Endothelial cell of umbilical vein (primary cell): ENCODE measurements around the gene TET2. TPM values are rescaled to one million over a fixed set of nuclear protein-coding genes. Genes with fewer than 3 reads are reported as not detected.

Source experiments
- BruUV-seq: library from RNA; stranded (reverse); fragments of 400-500 nt; replicated peaks from 2 replicates; lab custom pipeline; 2021; lab: Mats Ljungman, UMichigan
- CTCF ChIA-PET: fragments of 300-600, 350-600 bp; sonication (Branson Sonifier 250); formaldehyde crosslinking; loops from one replicate; lab custom pipeline; 2021; ENCODE audit warnings: antibody characterized with exemption, inconsistent platforms; lab: Charles Lee
- POLR2A ChIA-PET: fragments of 300-600, 350-600 bp; sonication (Branson Sonifier 250); formaldehyde crosslinking; loops from one replicate; lab custom pipeline; 2021; ENCODE audit warnings: antibody characterized with exemption, inconsistent platforms; lab: Charles Lee
- DNase-seq: peaks from one replicate; pipeline ENCODE4 v3.0.0-alpha.2; 2011; ENCODE audit warnings: low read depth, low spot score
- FAIRE-seq: peaks from 2 replicates; lab custom pipeline; 2011; peaks lifted over from hg19 to GRCh38; lab: Jason Lieb, UNC
- H2AFZ ChIP-seq: 2 replicates; pipeline ENCODE4 v1.6.0; 2012; ENCODE audit warnings: low read depth, low read length, control low read depth, inconsistent platforms
- H3K27ac ChIP-seq: 2 replicates; pipeline ENCODE4 v1.5.1; 2011; ENCODE audit warnings: low read depth, mild to moderate bottlenecking, control low read depth, low read length, moderate library complexity; ENCODE audit not compliant: insufficient read depth
- H3K27me3 ChIP-seq, 2 experiments: 2 replicates each; pipeline versions ENCODE4 v1.6.0 to v1.6.1; 2011; ENCODE audit warnings: low read length in 2 of 2, mixed read lengths in 1 of 2; ENCODE audit not compliant: control insufficient read depth in 2 of 2, insufficient read depth in 2 of 2
- H3K36me3 ChIP-seq, 2 experiments: 2 replicates in 1 of 2; 3 replicates in 1 of 2; pipeline ENCODE4 v1.5.1; 2011; ENCODE audit warnings: low read length in 2 of 2, mild to moderate bottlenecking in 1 of 2, moderate library complexity in 1 of 2; ENCODE audit not compliant: control insufficient read depth in 2 of 2, insufficient read depth in 2 of 2; ENCODE audit errors: extremely low read depth in 1 of 2
- H3K4me1 ChIP-seq: 3 replicates; pipeline ENCODE4 v1.5.1; 2011; ENCODE audit warnings: mild to moderate bottlenecking, low read length; ENCODE audit not compliant: control insufficient read depth, insufficient read depth; ENCODE audit errors: extremely low read depth
- H3K4me2 ChIP-seq: 2 replicates; pipeline ENCODE4 v1.6.1; 2011; ENCODE audit warnings: low read length, control low read depth, mixed read lengths; ENCODE audit not compliant: insufficient read depth
- H3K4me3 ChIP-seq, 3 experiments: fragments of 200-600 bp in 1 of 3; sonication (generic), shearing (Covaris generic) in 1 of 3; replicated peaks in 1 of 3; 2 replicates each; pipeline ENCODE4 v1.5.1; 2011 to 2016; ENCODE audit warnings: control low read depth in 3 of 3, low read length in 3 of 3, mild to moderate bottlenecking in 2 of 3, inconsistent platforms in 1 of 3, low read depth in 1 of 3, moderate library complexity in 1 of 3; ENCODE audit not compliant: insufficient read depth in 1 of 3
- H3K79me2 ChIP-seq: 2 replicates; pipeline ENCODE4 v1.6.0; 2012; ENCODE audit warnings: low read length, inconsistent platforms; ENCODE audit not compliant: control insufficient read depth, insufficient read depth
- H3K9ac ChIP-seq: replicated peaks from 2 replicates; pipeline ENCODE3; 2011; ENCODE audit warnings: low read length, control low read depth; ENCODE audit not compliant: insufficient read depth; ENCODE audit errors: extremely low read depth
- H3K9me1 ChIP-seq: replicated peaks from 3 replicates; pipeline ENCODE4 v1.6.0; 2011; ENCODE audit warnings: mild to moderate bottlenecking, low read length; ENCODE audit not compliant: control insufficient read depth, insufficient read depth; ENCODE audit errors: extremely low read depth
- H3K9me3 ChIP-seq: replicated peaks from 2 replicates; pipeline ENCODE4 v1.5.1; 2012; ENCODE audit warnings: low read length, inconsistent platforms; ENCODE audit not compliant: control insufficient read depth, insufficient read depth
- H4K20me1 ChIP-seq: replicated peaks from 2 replicates; pipeline ENCODE3; 2011; ENCODE audit warnings: mild to moderate bottlenecking, low read length; ENCODE audit not compliant: control insufficient read depth, insufficient read depth; ENCODE audit errors: extremely low read depth
- EZH2 ChIP-seq: IDR thresholded peaks from 2 replicates; pipeline ENCODE4 v1.6.1; 2012; ENCODE audit warnings: borderline replicate concordance, low read depth, mild to moderate bottlenecking, moderate library complexity, low read length, inconsistent platforms; ENCODE audit not compliant: severe bottlenecking
- FOS ChIP-seq: IDR thresholded peaks from 2 replicates; pipeline ENCODE4 v1.6.1; 2011; ENCODE audit warnings: mild to moderate bottlenecking, low read length, moderate library complexity, borderline replicate concordance; ENCODE audit not compliant: insufficient read depth
- GATA2 ChIP-seq: IDR thresholded peaks from 2 replicates; pipeline ENCODE4 v1.7.0; 2011; ENCODE audit warnings: low read depth, mild to moderate bottlenecking, moderate library complexity, mixed read lengths, low read length; ENCODE audit not compliant: insufficient read length, insufficient read depth
- JUN ChIP-seq: IDR thresholded peaks from 2 replicates; pipeline ENCODE4 v1.6.1; 2011; ENCODE audit warnings: borderline replicate concordance, low read depth; ENCODE audit not compliant: insufficient read length, insufficient read depth
- MYC ChIP-seq: IDR thresholded peaks from one replicate; pipeline ENCODE4 v1.6.1; 2011; ENCODE audit warnings: mild to moderate bottlenecking, low read depth, low read length
- POLR2A ChIP-seq: IDR thresholded peaks from 2 replicates; pipeline ENCODE4 v1.6.1; 2012; ENCODE audit warnings: low read depth, mild to moderate bottlenecking, control low read depth, low read length
- POLR2AphosphoS5 ChIP-seq: IDR thresholded peaks from 2 replicates; pipeline ENCODE4 v1.6.1; 2012; ENCODE audit warnings: low read depth, mild to moderate bottlenecking, control low read depth, low read length, moderate library complexity; ENCODE audit not compliant: insufficient read depth
- dilution Hi-C: fragments of 300-500 bp; cut with MboI; formaldehyde crosslinking; loops from one replicate; pipeline ENCODE4 v1.15.0; 2019; ENCODE audit warnings: low sequenced_read_pairs; ENCODE audit not compliant: extremely low pct_ligation_motif_present
- intact Hi-C: fragments of 100-400 bp; cut with micrococcal nuclease; formaldehyde crosslinking; loops from one replicate; pipeline ENCODE4 v1.10.0; 2022
- polyA plus RNA-seq, 4 experiments: library from polyadenylated mRNA; depleted of rRNA in 3 of 4; stranded (reverse) in 3 of 4; unstranded in 1 of 4; fragments of >200 nt; gene quantifications; 2 replicates each; pipeline versions ENCODE4 v1.2.1 to v1.2.3, GENCODE V29; 2011 to 2012; ENCODE audit warnings: missing spikeins in 1 of 4
- total RNA-seq: library from RNA; stranded (reverse); gene quantifications from 2 replicates; pipeline ENCODE4 v1.2.3, GENCODE V29; 2021
- TF ChIP-seq, protein P1 (sequence below), 2 donors: IDR thresholded peaks; 1 replicate in 1 of 2; 2 replicates in 1 of 2; pipeline ENCODE4 v1.5.1; 2011; ENCODE audit warnings: low read length in 2 of 2, mild to moderate bottlenecking in 2 of 2, moderate library complexity in 2 of 2, control low read depth in 1 of 2, inconsistent platforms in 1 of 2, low read depth in 1 of 2; ENCODE audit not compliant: insufficient read depth in 1 of 2; ENCODE audit errors: extremely low read depth in 1 of 2
- TF ChIP-seq, protein P2 (sequence below): IDR thresholded peaks from 2 replicates; pipeline ENCODE4 v1.6.1; 2011; ENCODE audit not compliant: insufficient read depth, insufficient read length

Gene TET2
- total and polyA plus RNA-seq, 2 donors (not counting 3 experiments of a cell fraction or from before 2014, with no cell fraction given) = 4.8 to 17.5 TPM

DNA sequence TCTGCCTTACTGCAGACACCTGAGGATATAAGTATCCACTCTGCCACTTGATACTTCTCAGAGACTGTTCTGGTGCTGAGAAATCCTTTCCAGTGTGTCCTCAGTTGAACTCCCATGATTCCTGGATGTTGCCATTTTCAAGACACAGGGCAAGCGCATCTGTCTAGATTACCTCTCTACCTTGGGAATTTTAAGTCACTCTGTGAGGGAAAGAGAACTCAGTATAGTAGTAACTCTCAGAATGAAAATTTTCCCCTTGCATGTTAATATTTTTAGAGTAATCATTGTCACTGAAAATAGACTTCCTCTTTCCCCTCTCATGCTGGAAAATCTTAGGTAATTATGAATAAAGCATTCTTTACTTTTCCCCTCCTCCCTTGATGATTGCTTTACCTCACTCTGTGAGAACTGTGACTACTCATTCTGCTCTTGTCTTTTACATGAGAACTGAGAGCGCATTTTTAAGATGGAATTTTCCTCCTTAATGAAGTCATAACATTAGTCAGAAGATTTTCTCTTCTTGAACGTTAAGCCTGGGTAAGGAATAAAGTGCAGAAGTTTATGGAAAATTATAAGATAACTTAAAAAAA is 45.0 kb downstream of the TET2 start:
- Histone ChIP-seq H4K20me1 (no peaks in the 10 kb centered on the region), H3K9me1 (peaks cover 2% of the 10 kb centered on the region), H3K36me3 (no peaks in the 10 kb centered on the region), H2AFZ (no peak overlapping the region), H3K9me3 (no peaks in the 10 kb centered on the region), H3K4me1 (peaks cover 55% of the 10 kb centered on the region), H3K9ac (no peak overlapping the region), H3K4me2 (peak overlapping the region; percentile 43), H3K27me3 (no peaks in the 10 kb centered on the region), H3K27ac (no peak overlapping the region), H3K79me2 (peaks cover 7% of the 10 kb centered on the region), H3K4me3 (no peak overlapping the region)
- ChIA-PET CTCF (no interaction called here), POLR2A (no interaction called here)
- TF ChIP-seq POLR2AphosphoS5 = no peak
- no peak for TF ChIP-seq POLR2A
- TF ChIP-seq FOS = no peak
- TF ChIP-seq, protein P1, sequence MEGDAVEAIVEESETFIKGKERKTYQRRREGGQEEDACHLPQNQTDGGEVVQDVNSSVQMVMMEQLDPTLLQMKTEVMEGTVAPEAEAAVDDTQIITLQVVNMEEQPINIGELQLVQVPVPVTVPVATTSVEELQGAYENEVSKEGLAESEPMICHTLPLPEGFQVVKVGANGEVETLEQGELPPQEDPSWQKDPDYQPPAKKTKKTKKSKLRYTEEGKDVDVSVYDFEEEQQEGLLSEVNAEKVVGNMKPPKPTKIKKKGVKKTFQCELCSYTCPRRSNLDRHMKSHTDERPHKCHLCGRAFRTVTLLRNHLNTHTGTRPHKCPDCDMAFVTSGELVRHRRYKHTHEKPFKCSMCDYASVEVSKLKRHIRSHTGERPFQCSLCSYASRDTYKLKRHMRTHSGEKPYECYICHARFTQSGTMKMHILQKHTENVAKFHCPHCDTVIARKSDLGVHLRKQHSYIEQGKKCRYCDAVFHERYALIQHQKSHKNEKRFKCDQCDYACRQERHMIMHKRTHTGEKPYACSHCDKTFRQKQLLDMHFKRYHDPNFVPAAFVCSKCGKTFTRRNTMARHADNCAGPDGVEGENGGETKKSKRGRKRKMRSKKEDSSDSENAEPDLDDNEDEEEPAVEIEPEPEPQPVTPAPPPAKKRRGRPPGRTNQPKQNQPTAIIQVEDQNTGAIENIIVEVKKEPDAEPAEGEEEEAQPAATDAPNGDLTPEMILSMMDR (IDR thresholded peaks at IDR 0.05; ENCODE audit: extremely low read depth in 1 of 2, insufficient read depth in 1 of 2, low read depth in 1 of 2, low read length in 2 of 2) = no peak
- TF ChIP-seq JUN = no peak
- TF ChIP-seq MYC = no peak
- no peak for TF ChIP-seq GATA2
- no peak for TF ChIP-seq EZH2
- TF ChIP-seq, protein P2, sequence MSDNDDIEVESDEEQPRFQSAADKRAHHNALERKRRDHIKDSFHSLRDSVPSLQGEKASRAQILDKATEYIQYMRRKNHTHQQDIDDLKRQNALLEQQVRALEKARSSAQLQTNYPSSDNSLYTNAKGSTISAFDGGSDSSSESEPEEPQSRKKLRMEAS = no peak
- BruUV-seq = no TSS peak
- intact Hi-C loops = no loop called here
- FAIRE-seq (no peak), DNase-seq (peak; percentile 67)
- dilution Hi-C loops = no loop called here
